ENCODE measurements around the gene DEPDC5. TPM values are rescaled to one million over a fixed set of nuclear protein-coding genes. Genes with fewer than 3 reads are reported as not detected.

DEPDC5 gene
- total RNA-seq, 1 donor from 2014 or later: 14.8 TPM

DNA sequence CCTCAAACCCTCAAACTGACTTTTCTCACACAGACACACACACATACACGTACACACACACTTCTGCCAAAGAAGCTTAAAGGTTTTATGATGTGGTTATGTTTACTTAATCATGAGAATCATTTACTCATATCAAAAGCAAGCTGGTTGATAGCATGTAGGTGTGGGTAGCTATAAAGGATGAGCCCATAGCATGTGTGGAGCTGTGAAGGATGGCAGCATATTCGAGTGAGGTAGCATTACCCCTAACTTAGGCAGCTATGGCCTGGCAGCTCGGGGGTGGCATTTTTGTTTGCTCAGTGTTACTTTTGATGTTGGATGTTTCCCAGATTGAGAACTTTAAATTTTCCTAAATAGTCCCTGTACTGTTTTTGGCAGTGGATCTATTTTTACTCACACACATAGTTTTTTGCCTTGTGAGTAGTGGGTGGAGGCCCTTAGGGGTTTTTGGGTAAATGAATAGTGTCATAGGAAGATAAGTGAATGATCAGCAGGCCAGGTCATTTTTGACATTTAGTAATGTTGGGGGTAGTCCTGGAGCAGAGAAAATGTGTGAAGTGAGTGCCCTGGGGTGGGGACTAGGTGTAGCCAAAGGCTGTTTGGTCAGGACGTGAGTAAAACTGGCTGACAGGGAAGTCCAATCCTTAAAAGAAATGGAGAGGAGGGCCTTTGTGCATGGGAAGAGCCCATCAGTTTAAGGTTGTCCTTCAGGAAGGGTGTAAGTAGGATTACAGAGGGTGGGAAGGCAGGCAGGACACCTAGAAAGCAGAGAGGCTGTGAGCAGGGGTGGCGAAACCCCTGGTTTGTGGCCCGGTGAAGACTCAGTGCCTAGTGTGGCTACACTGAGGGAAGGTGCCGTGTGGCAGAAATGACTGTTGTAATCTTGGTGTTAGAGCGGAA, 197.6 kb downstream of the DEPDC5 start:
- no peak for DNase-seq

- DNase-seq: no peak
Measured at GRCh38 chr22:31952094-31952401, 198.2 kb downstream of the DEPDC5 start.

DNA sequence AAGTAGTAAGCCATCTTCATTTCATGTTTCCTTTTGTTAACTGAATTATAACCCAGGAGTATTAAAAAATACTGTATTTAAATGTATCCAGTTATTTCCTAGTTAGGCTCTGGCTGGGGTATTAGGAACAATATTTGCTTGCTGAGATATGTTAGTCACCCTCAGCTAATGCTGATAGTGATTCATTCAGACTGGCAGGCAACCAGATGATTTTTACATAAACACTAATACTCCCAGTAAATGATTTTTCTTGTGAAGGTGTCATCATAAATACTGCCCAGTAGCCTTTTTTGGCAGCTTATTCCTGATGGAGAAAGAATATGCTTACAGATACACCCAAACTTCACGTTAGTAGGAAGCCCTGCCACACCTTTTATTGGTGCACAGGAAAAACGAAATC, 198.7 kb downstream of the DEPDC5 start:
- no peak for DNase-seq

DNA sequence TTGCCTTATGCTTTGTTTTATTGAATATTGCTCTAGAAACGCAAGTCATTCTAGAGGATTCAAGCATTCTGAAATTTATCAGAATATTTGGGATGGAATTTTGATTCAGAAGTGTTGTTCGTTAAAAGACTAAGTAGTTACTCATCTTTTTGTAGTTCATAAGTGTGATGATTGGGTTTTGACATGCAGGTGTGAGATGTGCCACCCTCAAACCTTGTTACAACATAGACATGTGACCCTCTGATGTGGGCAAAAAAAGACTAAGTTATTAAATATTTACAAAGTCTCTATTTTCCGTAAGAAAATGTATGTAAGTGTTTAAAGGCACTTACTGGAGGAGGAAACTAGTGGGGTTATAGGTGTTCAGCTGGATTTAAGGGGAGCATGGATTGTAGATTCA, 199.4 kb downstream of the DEPDC5 start:
- no peak for DNase-seq

DNA sequence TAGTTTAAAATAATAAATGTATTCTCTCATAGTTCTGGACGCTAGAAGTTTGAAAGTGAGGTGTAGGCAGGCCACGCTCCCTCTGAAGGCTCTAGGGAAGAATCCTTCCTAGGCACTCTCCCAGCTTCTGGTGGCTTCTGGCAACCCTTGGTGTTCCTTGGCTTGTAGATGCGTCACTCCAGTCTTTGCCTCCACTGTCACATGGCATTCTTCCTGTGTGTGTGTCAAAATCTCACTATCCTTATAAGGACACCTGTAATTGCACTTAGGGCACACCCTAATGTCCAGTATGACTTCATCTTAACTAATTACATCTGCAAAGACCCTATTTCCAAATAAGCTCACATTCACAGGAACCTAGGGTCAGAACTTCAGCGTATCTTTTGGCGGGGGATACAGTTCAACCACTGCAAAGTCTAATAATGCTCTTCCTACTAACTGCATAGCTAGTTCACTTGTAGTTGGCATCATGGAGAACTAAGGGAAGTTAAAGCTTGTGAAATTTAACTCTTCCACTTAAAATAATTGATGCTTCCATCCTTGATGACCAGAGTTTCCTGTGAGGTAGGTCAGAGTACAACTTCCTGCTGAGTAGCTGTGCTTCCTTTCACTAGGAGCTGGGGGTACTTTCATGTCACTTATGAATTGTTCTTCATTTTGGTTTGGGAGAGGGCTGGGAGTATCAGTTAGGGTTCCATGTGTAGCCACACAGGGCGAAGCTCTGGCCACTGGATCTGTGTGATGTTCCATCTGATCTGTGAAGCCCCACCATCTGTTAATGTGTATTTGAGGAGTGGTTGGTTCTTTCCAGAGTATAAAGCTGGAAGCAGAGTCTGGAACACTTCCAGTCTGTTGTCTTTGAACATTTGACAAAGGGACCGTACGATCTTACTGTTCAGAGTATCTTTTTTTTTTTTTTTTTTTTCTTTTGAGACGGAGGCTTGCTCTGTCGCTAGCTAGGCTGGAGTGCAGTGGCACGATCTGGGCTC, 201.0 kb downstream of the DEPDC5 start:
- DNase-seq: no peak

DNA sequence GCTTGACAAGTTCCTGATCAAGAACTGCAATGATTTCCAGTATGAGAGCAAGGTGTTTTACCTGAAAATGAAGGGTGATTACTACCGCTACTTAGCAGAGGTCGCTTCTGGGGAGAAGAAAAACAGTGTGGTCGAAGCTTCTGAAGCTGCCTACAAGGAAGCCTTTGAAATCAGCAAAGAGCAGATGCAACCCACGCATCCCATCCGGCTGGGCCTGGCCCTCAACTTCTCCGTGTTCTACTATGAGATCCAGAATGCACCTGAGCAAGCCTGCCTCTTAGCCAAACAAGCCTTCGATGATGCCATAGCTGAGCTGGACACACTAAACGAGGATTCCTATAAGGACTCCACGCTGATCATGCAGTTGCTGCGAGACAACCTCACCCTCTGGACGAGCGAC, 202.5 kb downstream of the DEPDC5 start:
- DNase-seq: no peak

Small RNA genes lying within 50 kb of the gene (small RNA-seq; reads per million reads assigned to genes)
- gene RN7SL20P (ENCODE audit: low replicate concordance): not detected

Other genes starting within 250 kb of the DEPDC5 start
- 15.6 TPM for gene PISD, start 91.8 kb upstream of the DEPDC5 start, total RNA-seq
- 22.7 TPM for gene PRR14L, start 3.9 kb upstream of the DEPDC5 start, total RNA-seq
- 39.1 TPM for gene YWHAH, start 190.5 kb downstream of the DEPDC5 start, total RNA-seq